HG02571 (cell line): ENCODE results near the gene HEPN1.
A peak's percentile ranks its signal among the peaks of the same experiment; 100 is the strongest.
"Not testable (repeated sequence)": the region's sequence is repeated elsewhere in the genome, so short reads cannot be mapped to it uniquely, and the experiment has no call there.

Source experiments
- ATAC-seq: cut with Tn5 transposase; IDR thresholded peaks from one replicate; pipeline ENCODE4 v1.9.1; 2021; ENCODE audit warnings: mild to moderate bottlenecking, moderate library complexity; ENCODE audit not compliant: unreplicated experiment

HEPN1 gene

GRCh38 chr11:124938970-124939369 lies 19.9 kb downstream of the HEPN1 start:
- ATAC-seq = no peak

- ATAC-seq = peak; percentile 63
Measured at GRCh38 chr11:124941703-124942102, 22.7 kb downstream of the HEPN1 start.

GRCh38 chr11:124942466-124943253 lies 23.6 kb downstream of the HEPN1 start:
- ATAC-seq = no peak

- ATAC-seq = no peak
Measured at GRCh38 chr11:124943254-124943616, 24.2 kb downstream of the HEPN1 start.

GRCh38 chr11:124943741-124944140 lies 24.7 kb downstream of the HEPN1 start:
- no peak for ATAC-seq

GRCh38 chr11:124944565-124944964 lies 25.5 kb downstream of the HEPN1 start:
- ATAC-seq = no peak

- no peak for ATAC-seq
Measured at GRCh38 chr11:124945826-124946225, 26.8 kb downstream of the HEPN1 start.

GRCh38 chr11:124946735-124947141 lies 27.7 kb downstream of the HEPN1 start:
- ATAC-seq = no peak

- ATAC-seq = no peak
Measured at GRCh38 chr11:124950601-124951330, 31.7 kb downstream of the HEPN1 start.

GRCh38 chr11:124951341-124951740 lies 32.3 kb downstream of the HEPN1 start:
- ATAC-seq = no peak

GRCh38 chr11:124953753-124954589 lies 34.9 kb downstream of the HEPN1 start, which contains the start of gene CCDC15:
TSS of gene CCDC15 (plus strand) at chr11:124954202. CDS start at chr11:124954733, 531 bp downstream.
- peak; percentile 100 for ATAC-seq

GRCh38 chr11:124954590-124954955 lies 35.5 kb downstream of the HEPN1 start:
- no peak for ATAC-seq

GRCh38 chr11:124955035-124955434 lies 36.0 kb downstream of the HEPN1 start:
- no peak for ATAC-seq

- no peak for ATAC-seq
Measured at GRCh38 chr11:124961972-124962609, 43.0 kb downstream of the HEPN1 start.

- not testable (repeated sequence) for ATAC-seq
Measured at GRCh38 chr11:124968197-124968596, 49.1 kb downstream of the HEPN1 start.
